NB4 (cell line): ENCODE data around the gene NT5DC1.
A peak's percentile ranks its signal among the peaks of the same experiment; 100 is the strongest.

Source experiments
- DNase-seq: peaks from one replicate; pipeline ENCODE4 v3.0.0; 2010; ENCODE audit warnings: low read depth
- H3K4me3 ChIP-seq: one replicate; pipeline ENCODE4 v1.5.1; 2011; ENCODE audit warnings: mild to moderate bottlenecking, low read depth, low read length, moderate library complexity
- CTCF ChIP-seq: IDR thresholded peaks from one replicate; pipeline ENCODE4 v1.5.1; 2012; ENCODE audit warnings: low read depth, low read length
- MYC ChIP-seq: IDR thresholded peaks from 2 replicates; pipeline ENCODE4 v1.6.1; 2011; ENCODE audit warnings: low read depth, low read length
- POLR2A ChIP-seq: IDR thresholded peaks from 2 replicates; pipeline ENCODE4 v1.6.1; 2011; ENCODE audit warnings: mild to moderate bottlenecking; ENCODE audit not compliant: insufficient read length; ENCODE audit errors: extremely low read depth
- TF ChIP-seq, protein P1 (sequence below): IDR thresholded peaks from 2 replicates; pipeline ENCODE4 v1.6.1; 2011; ENCODE audit warnings: low read depth, low read length

NT5DC1 gene

GRCh38 chr6:116215414-116215813, 114.8 kb downstream of the NT5DC1 start:
- no peak overlapping the region for H3K4me3 ChIP-seq
- TF ChIP-seq POLR2A (no peak), CTCF (no peak), MYC (no peak)
- TF ChIP-seq, protein P1, sequence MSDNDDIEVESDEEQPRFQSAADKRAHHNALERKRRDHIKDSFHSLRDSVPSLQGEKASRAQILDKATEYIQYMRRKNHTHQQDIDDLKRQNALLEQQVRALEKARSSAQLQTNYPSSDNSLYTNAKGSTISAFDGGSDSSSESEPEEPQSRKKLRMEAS: no peak
- DNase-seq: peak; percentile 28

DNA sequence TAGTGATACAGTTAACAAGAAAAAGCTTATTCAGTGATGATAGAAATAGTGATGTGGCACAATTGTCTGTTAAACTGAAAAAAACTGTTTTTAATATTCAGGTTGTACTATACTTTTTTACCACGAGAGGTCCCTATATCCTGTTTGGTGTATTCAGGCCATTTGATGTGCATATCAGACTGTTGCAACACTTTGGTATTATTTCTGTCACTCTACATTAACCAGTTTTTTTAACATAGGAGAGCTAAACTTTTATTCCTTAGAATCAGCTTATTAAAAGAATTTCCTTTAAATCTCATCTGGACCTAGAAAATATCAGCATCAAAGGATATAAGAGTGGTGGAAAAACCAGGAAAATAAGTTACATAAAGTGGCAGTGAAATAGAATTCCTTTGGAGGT, 116.4 kb downstream of the NT5DC1 start:
- TF ChIP-seq CTCF (peak; percentile 36), MYC (no peak)

GRCh38 chr6:116218172-116218633, 117.5 kb downstream of the NT5DC1 start:
- TF ChIP-seq CTCF (no peak), MYC (no peak), POLR2A (no peak)
- TF ChIP-seq, protein P1: no peak
- DNase-seq: peak; percentile 30
- no peak overlapping the region for H3K4me3 ChIP-seq

More for the DNA sequence above, 116.4 kb downstream of the NT5DC1 start:
- no peak overlapping the region for H3K4me3 ChIP-seq
- peak; percentile 67 for DNase-seq

DNA sequence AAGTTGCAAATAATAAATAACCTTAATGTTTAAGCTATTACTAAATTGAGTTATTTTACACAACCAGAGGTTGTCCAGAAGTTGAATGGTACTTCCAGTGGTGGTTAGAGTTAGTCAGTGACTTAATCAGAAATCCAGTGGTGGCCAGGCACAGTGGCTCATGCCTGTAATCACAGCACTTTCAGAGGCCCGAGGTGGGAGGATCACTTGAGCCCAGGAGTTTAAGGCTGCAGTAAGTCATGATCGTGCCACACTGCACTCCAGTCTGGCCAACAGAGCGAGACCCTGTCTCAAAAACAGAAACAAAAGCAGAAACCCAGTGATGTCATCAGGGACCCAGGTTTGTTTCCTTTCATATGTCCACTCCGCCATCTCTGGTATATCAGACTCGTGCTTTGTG, 118.2 kb downstream of the NT5DC1 start:
- H3K4me3 ChIP-seq: no peak overlapping the region
- TF ChIP-seq MYC (no peak), POLR2A (no peak), CTCF (no peak)
- TF ChIP-seq, protein P1: no peak
- DNase-seq: no peak

GRCh38 chr6:116221067-116221466, 120.4 kb downstream of the NT5DC1 start:
- no peak for TF ChIP-seq MYC
- no peak for TF ChIP-seq CTCF
- TF ChIP-seq, protein P1: no peak
- TF ChIP-seq POLR2A: no peak
- H3K4me3 ChIP-seq: no peak overlapping the region
- DNase-seq: peak; percentile 47

- TF ChIP-seq CTCF: no peak
- TF ChIP-seq MYC: no peak
- no peak for TF ChIP-seq POLR2A
- TF ChIP-seq, protein P1: no peak
- no peak for DNase-seq
- H3K4me3 ChIP-seq: no peak overlapping the region
Observed at GRCh38 chr6:116221911-116222310, 121.3 kb downstream of the NT5DC1 start.
